GM23248 (cell line): ENCODE data around the gene TRAK2.

ENCODE experiments used
- EZH2 ChIP-seq: fragments of 200-600 bp; sonication (generic); IDR thresholded peaks from 2 replicates; pipeline ENCODE4 v1.6.1; 2018; ENCODE audit warnings: antibody characterized with exemption, mild to moderate bottlenecking; ENCODE audit not compliant: insufficient read depth, poor library complexity, severe bottlenecking
- EZH2phosphoT487 ChIP-seq: fragments of 200-600 bp; sonication (generic); IDR thresholded peaks from 2 replicates; pipeline ENCODE4 v1.6.1; 2018; ENCODE audit warnings: antibody characterized with exemption, moderate library complexity, mild to moderate bottlenecking, low read depth; ENCODE audit not compliant: insufficient read depth

GRCh38 chr2:201411421-201411820, 39.8 kb downstream of the TRAK2 start:
- TF ChIP-seq EZH2: no peak
- TF ChIP-seq EZH2phosphoT487: no peak
